KG1 (cell line): ENCODE measurements around the gene XYLT1.

Source experiments
- DNase-seq: peaks from one replicate; lab custom pipeline; 2025; lab: John Stamatoyannopoulos, UW

XYLT1 gene

DNA sequence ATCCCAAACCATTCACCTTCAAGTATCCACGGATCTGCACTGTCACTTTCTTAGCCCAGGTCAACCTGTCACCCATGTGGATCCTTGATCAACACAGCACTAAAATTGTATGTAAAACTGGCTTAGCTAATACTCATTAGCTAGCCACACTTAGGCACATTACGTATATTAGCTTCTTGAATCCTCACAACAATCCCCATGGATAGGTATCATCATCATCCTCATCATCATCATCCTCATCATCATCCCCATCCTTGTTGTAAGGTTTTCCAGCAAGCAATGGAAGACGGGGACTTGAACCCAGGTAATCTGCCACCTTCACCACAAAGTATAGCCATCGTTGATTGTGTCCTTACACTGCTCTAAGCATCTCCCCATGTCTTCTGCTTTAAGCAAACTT is 184.3 kb downstream of the XYLT1 start:
- no peak for DNase-seq

DNA sequence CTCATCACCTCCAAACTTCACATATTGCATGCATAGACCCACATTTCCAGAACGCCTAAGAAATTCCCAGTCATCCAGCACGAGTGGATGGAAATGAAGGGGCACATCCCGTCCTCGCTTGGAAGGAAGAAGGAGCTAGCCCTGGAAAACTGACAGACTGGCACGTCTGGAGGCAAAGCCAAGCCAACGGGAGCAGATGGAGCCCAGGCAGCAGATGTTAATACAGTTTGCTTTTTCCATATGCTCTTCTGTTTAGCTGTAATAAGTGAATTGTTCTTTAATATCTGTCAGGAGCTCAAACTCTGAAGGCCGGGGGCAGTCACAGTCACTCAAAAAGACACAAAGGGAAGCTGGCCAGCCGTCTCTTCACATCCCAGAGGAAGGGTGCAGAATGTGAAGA is 187.7 kb downstream of the XYLT1 start:
- DNase-seq, result no peak

- no peak for DNase-seq
These were observed 188.5 kb downstream of the XYLT1 start for GRCh38 chr16:17282247-17282646.

GRCh38 chr16:17281052-17281451 is 189.7 kb downstream of the XYLT1 start:
- DNase-seq, result no peak

DNA sequence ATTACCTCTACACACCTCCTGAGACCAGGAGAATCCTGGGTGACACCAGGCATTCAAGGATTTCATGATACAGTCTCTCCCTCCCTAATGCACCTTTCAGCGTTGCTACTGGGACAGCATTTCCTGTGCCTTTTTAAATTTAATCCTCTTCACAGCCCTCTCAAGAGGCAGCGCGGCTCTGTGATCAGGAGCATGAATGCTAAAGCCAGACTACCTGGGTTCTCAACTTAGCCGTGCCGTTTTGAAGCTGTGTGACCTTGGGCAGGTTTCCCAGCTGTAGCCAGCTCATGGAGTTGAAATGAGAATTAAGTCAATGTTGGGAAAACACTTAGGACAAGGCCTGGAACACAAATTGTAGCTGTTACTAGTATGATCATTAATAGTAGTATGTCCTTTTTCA is 191.8 kb downstream of the XYLT1 start:
- no peak for DNase-seq

GRCh38 chr16:17277981-17278381 is 192.8 kb downstream of the XYLT1 start:
- DNase-seq, result no peak

GRCh38 chr16:17276610-17277009 is 194.2 kb downstream of the XYLT1 start:
- DNase-seq, result no peak

DNA sequence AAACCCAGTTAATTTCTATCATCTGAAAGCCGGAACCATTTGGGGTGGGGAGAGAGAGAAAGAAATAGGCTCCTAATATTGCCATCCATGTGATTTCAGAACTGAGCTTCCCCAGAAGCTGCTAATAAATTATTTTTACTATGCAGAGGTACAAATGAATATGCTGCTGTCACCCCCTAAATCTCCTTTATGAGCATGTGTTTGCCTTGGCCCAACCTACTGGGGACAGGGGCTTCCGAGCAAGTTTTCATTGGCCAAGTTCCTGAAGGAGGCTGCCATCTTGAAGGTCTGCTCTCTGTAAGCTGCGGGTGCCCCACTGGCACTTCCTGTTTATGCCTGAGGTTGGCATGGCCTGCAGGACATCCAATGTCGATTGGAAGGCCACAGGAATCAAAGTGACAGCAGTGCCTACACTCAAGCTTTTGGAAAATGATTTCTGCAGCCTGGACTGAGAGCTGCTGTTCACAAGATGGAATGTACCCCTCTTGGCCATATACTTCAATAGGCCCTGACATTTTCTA is 194.7 kb downstream of the XYLT1 start:
- no peak for DNase-seq

DNA sequence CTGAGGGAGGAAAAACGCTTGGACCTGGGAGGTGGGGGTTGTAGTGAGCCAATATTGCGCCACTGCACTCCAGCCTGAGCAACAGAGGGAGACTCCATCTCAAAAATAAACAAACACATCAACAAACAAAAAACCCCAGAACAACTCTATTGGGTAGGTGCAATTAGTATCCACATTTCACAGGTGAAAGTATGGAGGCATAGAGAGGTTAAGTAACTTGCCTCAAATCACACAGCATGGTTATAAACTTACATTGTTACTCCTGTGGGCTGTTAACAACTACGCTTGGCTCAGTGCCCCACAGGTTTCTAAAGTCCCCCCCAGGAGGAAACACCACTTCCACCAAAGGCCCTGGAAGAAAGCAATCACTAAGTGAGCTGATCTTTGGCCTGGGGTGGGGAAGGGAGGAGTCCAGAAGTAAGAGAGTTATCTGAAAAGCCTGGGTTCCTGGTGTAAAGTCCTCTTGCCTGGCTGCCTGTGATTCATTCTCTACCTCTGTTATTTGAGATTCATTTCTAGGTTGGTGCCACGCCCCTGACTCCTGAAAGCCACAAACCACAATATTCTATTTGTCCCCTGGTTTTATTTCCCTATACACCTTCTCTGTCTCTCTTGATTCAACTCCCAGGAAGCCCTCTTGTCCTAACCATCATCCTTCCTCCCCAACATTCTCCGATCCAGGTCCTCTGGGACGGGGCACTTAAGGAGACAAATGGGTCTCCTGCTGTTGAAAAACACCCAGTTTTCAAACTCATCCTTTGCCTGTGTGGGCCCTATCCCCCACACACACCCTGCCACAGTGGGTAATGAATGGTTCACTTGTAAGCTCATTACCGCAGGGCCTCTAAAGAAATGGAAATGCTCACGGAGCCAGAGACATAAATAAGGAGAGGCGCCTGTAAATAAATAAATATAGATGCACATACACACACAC is 195.4 kb downstream of the XYLT1 start:
- no peak for DNase-seq

GRCh38 chr16:17273142-17273561 is 197.6 kb downstream of the XYLT1 start:
- DNase-seq, result no peak

DNA sequence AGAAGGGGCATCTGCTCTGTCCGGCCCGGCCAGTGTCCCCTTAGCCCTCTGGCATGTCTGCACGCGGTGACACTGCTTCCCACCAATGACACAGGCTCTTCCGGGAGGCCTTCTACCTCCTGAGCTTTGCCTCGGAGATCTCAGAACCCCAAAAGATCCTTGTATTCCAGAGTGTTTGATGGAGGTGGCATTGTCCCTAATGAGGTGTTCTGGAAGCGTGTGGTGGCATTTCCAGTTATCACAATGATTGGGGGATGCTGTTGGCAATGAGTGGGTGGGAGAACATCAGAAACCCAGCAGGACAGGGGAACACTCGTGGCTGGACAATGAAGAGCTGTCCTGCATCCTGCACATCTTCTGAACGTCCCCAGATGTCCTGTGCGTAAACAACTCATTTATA is 198.0 kb downstream of the XYLT1 start:
- DNase-seq, result no peak

DNA sequence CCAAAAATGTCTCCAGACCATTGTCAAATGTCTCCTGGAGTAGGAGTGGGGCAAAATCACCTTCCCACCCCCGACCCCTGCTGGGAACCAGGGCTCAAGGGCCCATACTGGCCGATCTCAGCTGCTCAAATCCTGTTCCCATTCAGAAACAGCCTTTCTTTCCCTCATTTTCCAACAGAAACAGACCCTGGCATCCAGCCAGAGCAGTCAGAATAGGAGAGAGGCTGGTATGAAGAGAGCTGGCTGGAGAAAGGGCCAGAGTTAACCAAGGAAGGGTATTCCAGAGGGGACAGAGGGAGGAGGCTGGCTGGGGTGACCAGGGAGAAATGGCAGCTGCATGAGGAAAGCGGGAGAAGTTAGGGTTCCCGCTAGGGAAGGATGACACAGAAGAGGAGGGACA is 199.1 kb downstream of the XYLT1 start:
- no peak for DNase-seq

DNA sequence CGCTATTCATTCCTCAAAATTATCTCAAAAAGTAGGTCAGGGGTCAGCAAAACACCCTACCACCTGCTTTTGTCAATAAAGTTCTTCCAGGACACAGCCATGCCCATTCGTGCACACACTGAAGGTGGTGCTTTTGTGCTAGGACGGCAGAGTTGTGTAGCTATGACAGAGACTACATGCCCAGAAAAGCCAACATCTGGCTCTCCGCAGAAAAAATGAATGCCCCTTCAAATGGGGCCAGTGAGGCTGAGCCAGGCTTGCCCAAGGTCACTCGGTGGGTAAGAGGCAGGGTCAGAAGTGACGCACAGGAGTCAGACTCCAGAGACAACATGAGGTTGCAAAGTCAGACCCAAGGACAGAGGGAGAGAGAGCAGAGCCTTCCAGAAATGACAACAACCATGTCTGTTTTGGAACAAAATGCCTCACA is 200.1 kb downstream of the XYLT1 start:
- no peak for DNase-seq

- DNase-seq, result no peak
These were observed 200.6 kb downstream of the XYLT1 start for GRCh38 chr16:17270111-17270510.

GRCh38 chr16:17269439-17269838 is 201.3 kb downstream of the XYLT1 start:
- no peak for DNase-seq

GRCh38 chr16:17266608-17267313 is 204.0 kb downstream of the XYLT1 start:
- DNase-seq, result no peak

DNA sequence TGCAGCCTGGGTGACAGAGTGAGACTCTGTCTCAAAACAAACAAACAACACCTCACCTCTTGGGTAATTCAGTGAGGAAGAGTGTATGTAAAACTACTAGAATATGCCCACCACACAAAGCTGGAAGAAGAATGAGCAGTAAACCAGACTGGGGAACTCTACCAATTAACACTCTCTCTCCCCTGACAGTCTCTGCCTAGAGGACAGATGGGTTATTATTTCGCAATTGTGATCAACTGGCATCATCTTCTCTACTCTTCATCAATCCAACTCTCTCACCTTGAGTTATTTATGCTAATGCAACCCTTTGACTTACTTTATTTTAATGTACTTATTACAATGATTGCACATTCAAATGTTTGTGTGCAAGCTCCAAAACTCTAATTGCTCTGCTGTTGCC is 205.6 kb downstream of the XYLT1 start:
- no peak for DNase-seq

- no peak for DNase-seq
These were observed 209.4 kb downstream of the XYLT1 start for GRCh38 chr16:17261197-17261858.

GRCh38 chr16:17260276-17260849 is 210.4 kb downstream of the XYLT1 start:
- DNase-seq, result no peak

DNA sequence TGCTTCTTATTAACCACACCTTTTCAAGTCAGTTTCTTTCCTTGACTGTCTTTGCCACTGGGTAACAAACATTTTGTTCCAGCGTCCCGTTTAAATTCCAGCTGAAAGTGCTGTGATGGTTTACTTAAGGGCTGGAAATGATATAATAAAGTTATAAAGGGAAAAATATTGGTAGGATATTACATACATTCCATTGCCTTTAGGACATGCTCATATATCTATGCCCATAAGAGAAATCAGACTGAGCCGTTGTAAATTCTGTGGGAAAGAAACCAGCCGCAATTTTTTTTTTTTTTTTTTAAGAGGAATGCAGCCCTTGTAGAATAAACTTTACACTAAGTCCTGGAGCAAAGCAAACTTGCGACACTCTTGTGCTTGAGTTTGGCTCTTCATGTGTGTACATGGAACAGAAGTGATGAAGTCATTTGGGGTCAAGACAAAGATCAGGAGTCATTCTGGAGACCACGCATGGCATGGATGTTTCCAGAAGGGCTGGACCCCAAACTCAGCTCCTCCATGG is 210.9 kb downstream of the XYLT1 start:
- no peak for DNase-seq

DNA sequence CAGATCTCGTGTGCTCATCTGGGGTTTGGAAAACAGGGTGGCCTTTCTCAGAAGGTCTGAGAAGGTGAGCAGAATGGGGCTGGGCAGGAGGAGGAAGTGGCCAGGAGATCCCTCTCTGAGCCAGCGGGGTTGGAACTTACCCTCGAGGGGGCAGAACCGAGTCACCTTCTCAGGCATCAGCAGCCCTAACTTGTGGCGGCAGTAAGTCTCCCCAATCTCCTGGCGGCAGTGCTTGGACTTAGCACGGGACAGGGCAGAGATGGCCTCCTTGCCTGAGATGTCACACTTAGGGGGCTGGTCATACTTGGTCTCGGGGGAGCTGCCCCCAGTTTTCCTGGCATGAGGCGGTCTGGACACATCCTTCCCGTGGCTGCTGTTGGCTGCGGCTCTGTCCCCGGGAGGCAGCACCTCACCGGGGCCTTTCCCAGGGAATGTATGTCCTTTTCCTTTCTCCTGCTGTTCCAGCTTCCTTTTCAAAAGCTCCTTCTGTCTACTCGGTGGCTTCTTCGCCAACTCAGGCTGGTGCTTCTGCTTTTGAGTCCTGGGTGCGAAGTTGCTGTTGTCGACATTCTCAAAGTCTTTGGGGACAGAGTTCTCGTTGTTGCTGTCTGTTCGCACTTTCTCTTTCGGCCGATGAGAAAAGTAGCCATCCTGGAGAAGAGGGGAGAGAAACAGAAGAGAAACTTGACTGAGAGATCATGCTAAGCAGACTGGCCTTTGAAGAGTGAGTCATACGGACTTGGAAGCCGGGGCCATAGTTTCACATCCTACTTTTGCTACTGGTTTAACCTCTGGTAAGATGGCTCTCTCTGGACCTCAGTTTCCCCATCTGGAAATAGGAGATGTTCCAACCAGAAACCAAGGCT is 211.7 kb downstream of the XYLT1 start:
- DNase-seq, result no peak
